Endothelial cell of umbilical vein (primary cell): Measurements from ENCODE around the gene SMC1A.
"Not testable (repeated sequence)": the region's sequence is repeated elsewhere in the genome, so short reads cannot be mapped to it uniquely, and the experiment has no call there.

ENCODE experiments used
- EZH2 ChIP-seq: IDR thresholded peaks from 2 replicates; pipeline ENCODE4 v1.6.1; 2012; ENCODE audit warnings: borderline replicate concordance, low read depth, mild to moderate bottlenecking, moderate library complexity, low read length, inconsistent platforms; ENCODE audit not compliant: severe bottlenecking
- FOS ChIP-seq: IDR thresholded peaks from 2 replicates; pipeline ENCODE4 v1.6.1; 2011; ENCODE audit warnings: mild to moderate bottlenecking, low read length, moderate library complexity, borderline replicate concordance; ENCODE audit not compliant: insufficient read depth
- POLR2A ChIP-seq: IDR thresholded peaks from 2 replicates; pipeline ENCODE4 v1.6.1; 2012; ENCODE audit warnings: low read depth, mild to moderate bottlenecking, control low read depth, low read length
- POLR2AphosphoS5 ChIP-seq: IDR thresholded peaks from 2 replicates; pipeline ENCODE4 v1.6.1; 2012; ENCODE audit warnings: low read depth, mild to moderate bottlenecking, control low read depth, low read length, moderate library complexity; ENCODE audit not compliant: insufficient read depth
- TF ChIP-seq, protein P1 (sequence below), 2 donors: IDR thresholded peaks; 1 replicate in 1 of 2; 2 replicates in 1 of 2; pipeline ENCODE4 v1.5.1; 2011; ENCODE audit warnings: low read length in 2 of 2, mild to moderate bottlenecking in 2 of 2, moderate library complexity in 2 of 2, control low read depth in 1 of 2, inconsistent platforms in 1 of 2, low read depth in 1 of 2; ENCODE audit not compliant: insufficient read depth in 1 of 2; ENCODE audit errors: extremely low read depth in 1 of 2
- TF ChIP-seq, protein P2 (sequence below): IDR thresholded peaks from 2 replicates; pipeline ENCODE4 v1.6.1; 2011; ENCODE audit not compliant: insufficient read depth, insufficient read length

DNA sequence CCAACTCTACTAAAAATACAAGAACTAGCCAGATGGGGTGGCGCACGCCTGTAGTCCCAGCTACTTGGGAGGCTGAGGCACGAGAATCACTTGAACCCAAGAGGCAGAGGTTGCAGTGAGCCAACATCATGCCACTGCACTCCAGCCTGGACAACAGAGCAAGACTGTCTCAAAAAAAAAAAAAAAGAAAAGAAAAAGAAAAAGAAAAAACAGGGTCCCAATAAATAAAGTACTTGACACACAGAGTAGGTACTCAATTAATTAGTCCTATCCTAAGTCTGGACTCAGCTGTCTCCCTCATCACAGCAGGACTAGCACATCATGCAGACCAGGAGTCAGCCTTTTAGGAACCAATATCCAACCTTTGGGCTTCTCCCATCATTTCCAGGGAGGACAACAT lies 2.1 kb downstream of the SMC1A start:
- TF ChIP-seq, protein P1, sequence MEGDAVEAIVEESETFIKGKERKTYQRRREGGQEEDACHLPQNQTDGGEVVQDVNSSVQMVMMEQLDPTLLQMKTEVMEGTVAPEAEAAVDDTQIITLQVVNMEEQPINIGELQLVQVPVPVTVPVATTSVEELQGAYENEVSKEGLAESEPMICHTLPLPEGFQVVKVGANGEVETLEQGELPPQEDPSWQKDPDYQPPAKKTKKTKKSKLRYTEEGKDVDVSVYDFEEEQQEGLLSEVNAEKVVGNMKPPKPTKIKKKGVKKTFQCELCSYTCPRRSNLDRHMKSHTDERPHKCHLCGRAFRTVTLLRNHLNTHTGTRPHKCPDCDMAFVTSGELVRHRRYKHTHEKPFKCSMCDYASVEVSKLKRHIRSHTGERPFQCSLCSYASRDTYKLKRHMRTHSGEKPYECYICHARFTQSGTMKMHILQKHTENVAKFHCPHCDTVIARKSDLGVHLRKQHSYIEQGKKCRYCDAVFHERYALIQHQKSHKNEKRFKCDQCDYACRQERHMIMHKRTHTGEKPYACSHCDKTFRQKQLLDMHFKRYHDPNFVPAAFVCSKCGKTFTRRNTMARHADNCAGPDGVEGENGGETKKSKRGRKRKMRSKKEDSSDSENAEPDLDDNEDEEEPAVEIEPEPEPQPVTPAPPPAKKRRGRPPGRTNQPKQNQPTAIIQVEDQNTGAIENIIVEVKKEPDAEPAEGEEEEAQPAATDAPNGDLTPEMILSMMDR (IDR thresholded peaks at IDR 0.05; ENCODE audit: extremely low read depth in 1 of 2, insufficient read depth in 1 of 2, low read depth in 1 of 2, low read length in 2 of 2) = not testable (repeated sequence)
- not testable (repeated sequence) for TF ChIP-seq POLR2A, EZH2, POLR2AphosphoS5, FOS
- TF ChIP-seq, protein P2, sequence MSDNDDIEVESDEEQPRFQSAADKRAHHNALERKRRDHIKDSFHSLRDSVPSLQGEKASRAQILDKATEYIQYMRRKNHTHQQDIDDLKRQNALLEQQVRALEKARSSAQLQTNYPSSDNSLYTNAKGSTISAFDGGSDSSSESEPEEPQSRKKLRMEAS = not testable (repeated sequence)
